H9 (cell line): ENCODE results near the gene OTUB2. TPM values are rescaled to one million over a fixed set of nuclear protein-coding genes. Genes with fewer than 3 reads are reported as not detected.

ENCODE experiments used
- DNase-seq: peaks from one replicate; pipeline ENCODE4 v3.0.0-alpha.2; 2017
- H2AFZ ChIP-seq: one replicate; pipeline ENCODE4 v1.6.1; 2013; ENCODE audit warnings: mild to moderate bottlenecking, low read length, control low read depth, moderate library complexity
- H2AK5ac ChIP-seq: 2 replicates; pipeline ENCODE4 v1.6.1; 2013; ENCODE audit warnings: low read length, control low read depth, mixed read lengths; ENCODE audit not compliant: insufficient read length
- H2BK120ac ChIP-seq: one replicate; pipeline ENCODE4 v1.6.1; 2013; ENCODE audit warnings: low read depth, mild to moderate bottlenecking, low read length, control low read depth, inconsistent platforms; ENCODE audit not compliant: poor library complexity, severe bottlenecking
- H2BK12ac ChIP-seq: 2 replicates; pipeline ENCODE4 v1.6.1; 2013; ENCODE audit warnings: low read length, control low read depth, mixed read lengths, low read depth; ENCODE audit not compliant: insufficient read length
- H2BK15ac ChIP-seq: 2 replicates; pipeline ENCODE4 v1.6.1; 2013; ENCODE audit warnings: low read depth, low read length, control low read depth
- H2BK20ac ChIP-seq: one replicate; pipeline ENCODE4 v1.6.1; 2013; ENCODE audit warnings: low read depth, mild to moderate bottlenecking, low read length, control low read depth, inconsistent platforms; ENCODE audit not compliant: poor library complexity, severe bottlenecking
- H2BK5ac ChIP-seq: 2 replicates; pipeline ENCODE4 v1.6.1; 2013; ENCODE audit warnings: low read length, control low read depth, mixed read lengths; ENCODE audit not compliant: insufficient read length
- H3K14ac ChIP-seq: 2 replicates; pipeline ENCODE4 v1.6.1; 2013; ENCODE audit warnings: low read length, control low read depth; ENCODE audit not compliant: insufficient read depth
- H3K18ac ChIP-seq: 2 replicates; pipeline ENCODE4 v1.6.1; 2013; ENCODE audit warnings: low read depth, mild to moderate bottlenecking, mixed read lengths, low read length, control low read depth; ENCODE audit not compliant: insufficient read length
- H3K23ac ChIP-seq: 2 replicates; pipeline ENCODE4 v1.6.1; 2013; ENCODE audit warnings: low read length, control low read depth, mixed read lengths, low read depth; ENCODE audit not compliant: insufficient read length
- H3K23me2 ChIP-seq: 2 replicates; pipeline ENCODE4 v1.6.1; 2013; ENCODE audit warnings: low read depth, mild to moderate bottlenecking, mixed read lengths, low read length, control low read depth; ENCODE audit not compliant: insufficient read length, poor library complexity, severe bottlenecking
- H3K27ac ChIP-seq: 2 replicates; pipeline ENCODE4 v1.5.1; 2013; ENCODE audit warnings: low read length, control low read depth, mixed read lengths, low read depth; ENCODE audit not compliant: insufficient read length
- H3K27me3 ChIP-seq: 2 replicates; pipeline ENCODE4 v1.6.1; 2013; ENCODE audit warnings: low read length, control low read depth, inconsistent platforms; ENCODE audit not compliant: insufficient read depth
- H3K4ac ChIP-seq: 2 replicates; pipeline ENCODE4 v1.6.1; 2013; ENCODE audit warnings: low read depth, mild to moderate bottlenecking, control low read depth, inconsistent platforms, low read length, moderate library complexity
- H3K4me1 ChIP-seq: 2 replicates; pipeline ENCODE4 v1.6.1; 2013; ENCODE audit warnings: low read length, control low read depth, inconsistent platforms; ENCODE audit not compliant: insufficient read depth
- H3K4me2 ChIP-seq: 2 replicates; pipeline ENCODE4 v1.6.1; 2013; ENCODE audit warnings: low read length, control low read depth, mixed read lengths; ENCODE audit not compliant: insufficient read length, insufficient read depth
- H3K56ac ChIP-seq: 2 replicates; pipeline ENCODE4 v1.6.1; 2013; ENCODE audit warnings: low read depth, mild to moderate bottlenecking, mixed read lengths, low read length, control low read depth; ENCODE audit not compliant: insufficient read length
- H3K79me1 ChIP-seq: 2 replicates; pipeline ENCODE4 v1.6.1; 2013; ENCODE audit warnings: low read depth, mild to moderate bottlenecking, moderate library complexity, low read length, control low read depth, inconsistent platforms; ENCODE audit not compliant: insufficient read depth, poor library complexity, severe bottlenecking
- H3K79me2 ChIP-seq: 2 replicates; pipeline ENCODE4 v1.6.1; 2013; ENCODE audit warnings: low read length, control low read depth, inconsistent platforms; ENCODE audit not compliant: insufficient read depth
- H3K9ac ChIP-seq: 2 replicates; pipeline ENCODE4 v1.6.1; 2013; ENCODE audit warnings: low read length, control low read depth, mixed read lengths; ENCODE audit not compliant: insufficient read length; ENCODE audit errors: extremely low read depth
- H3K9me3 ChIP-seq: one replicate; pipeline ENCODE4 v1.6.1; 2013; ENCODE audit warnings: low read depth, low read length, inconsistent platforms; ENCODE audit not compliant: control insufficient read depth
- H3T11ph ChIP-seq: one replicate; pipeline ENCODE4 v1.6.1; 2013; ENCODE audit warnings: mild to moderate bottlenecking, low read length, control low read depth, inconsistent platforms
- H4K20me1 ChIP-seq: one replicate; pipeline ENCODE4 v1.6.1; 2013; ENCODE audit not compliant: control insufficient read depth, insufficient read length, insufficient read depth
- H4K5ac ChIP-seq: 2 replicates; pipeline ENCODE4 v1.6.1; 2013; ENCODE audit warnings: low read depth, mild to moderate bottlenecking, mixed read lengths, low read length, control low read depth; ENCODE audit not compliant: insufficient read length
- H4K8ac ChIP-seq: replicated peaks from 2 replicates; pipeline ENCODE4 v1.6.1; 2013; ENCODE audit warnings: low read length, control low read depth, mixed read lengths, low read depth; ENCODE audit not compliant: insufficient read length
- H4K91ac ChIP-seq: 2 replicates; pipeline ENCODE4 v1.6.1; 2013; ENCODE audit warnings: low read depth, mild to moderate bottlenecking, moderate library complexity, mixed read lengths, low read length, control low read depth; ENCODE audit not compliant: insufficient read length
- H3K27ac Mint-ChIP-seq, 3 experiments: 2 replicates in 2 of 3; 3 replicates in 1 of 3; pipeline ENCODE4 v1.8.0; 2020 to 2021; ENCODE audit warnings: mixed read lengths in 3 of 3, mild to moderate bottlenecking in 1 of 3, moderate library complexity in 1 of 3
- H3K27me3 Mint-ChIP-seq: 2 replicates; pipeline ENCODE4 v1.8.0; 2021; ENCODE audit warnings: low read depth, mild to moderate bottlenecking, moderate library complexity, mixed read lengths
- H3K36me3 Mint-ChIP-seq, 3 experiments: 2 replicates in 2 of 3; 3 replicates in 1 of 3; pipeline ENCODE4 v1.8.0; 2020 to 2021; ENCODE audit warnings: low read depth in 3 of 3, mixed read lengths in 3 of 3; ENCODE audit not compliant: insufficient read depth in 1 of 3
- H3K4me1 Mint-ChIP-seq, 2 experiments: 2 replicates each; pipeline ENCODE4 v1.8.0; 2020; ENCODE audit warnings: mixed read lengths in 2 of 2
- H3K4me3 Mint-ChIP-seq, 2 experiments: 2 replicates in 1 of 2; 3 replicates in 1 of 2; pipeline ENCODE4 v1.8.0; 2020 to 2021; ENCODE audit warnings: mild to moderate bottlenecking in 2 of 2, mixed read lengths in 2 of 2, moderate library complexity in 1 of 2
- H3K9me3 Mint-ChIP-seq, 2 experiments: 2 replicates in 1 of 2; 3 replicates in 1 of 2; pipeline ENCODE4 v1.8.0; 2020; ENCODE audit warnings: mild to moderate bottlenecking in 2 of 2, mixed read lengths in 2 of 2, moderate library complexity in 1 of 2
- WGBS: extraction: QIAGEN DNeasy Blood & Tissue Kit; methylation state at CpG from one replicate; pipeline ENCODE4 v1.1.7; 2013; ENCODE audit warnings: missing lambda C conversion rate, low lambda C conversion rate, mixed read lengths; ENCODE audit not compliant: insufficient read length; ENCODE audit errors: extremely low coverage; 5-methylcytosine and 5-hydroxymethylcytosine counted together
- total RNA-seq: library from RNA; stranded (reverse); gene quantifications from 2 replicates; pipeline ENCODE4 v1.2.1, GENCODE V29; 2021
- TF ChIP-seq, protein P1 (sequence below): fragments of 200-600 bp; sonication (generic); conservative IDR thresholded peaks from 3 replicates; pipeline ENCODE4 v1.8.0; 2021; ENCODE audit warnings: antibody characterized with exemption, mild to moderate bottlenecking

The OTUB2 gene
- total RNA-seq, 1 experiment from 2014 or later: 3.6 TPM

DNA sequence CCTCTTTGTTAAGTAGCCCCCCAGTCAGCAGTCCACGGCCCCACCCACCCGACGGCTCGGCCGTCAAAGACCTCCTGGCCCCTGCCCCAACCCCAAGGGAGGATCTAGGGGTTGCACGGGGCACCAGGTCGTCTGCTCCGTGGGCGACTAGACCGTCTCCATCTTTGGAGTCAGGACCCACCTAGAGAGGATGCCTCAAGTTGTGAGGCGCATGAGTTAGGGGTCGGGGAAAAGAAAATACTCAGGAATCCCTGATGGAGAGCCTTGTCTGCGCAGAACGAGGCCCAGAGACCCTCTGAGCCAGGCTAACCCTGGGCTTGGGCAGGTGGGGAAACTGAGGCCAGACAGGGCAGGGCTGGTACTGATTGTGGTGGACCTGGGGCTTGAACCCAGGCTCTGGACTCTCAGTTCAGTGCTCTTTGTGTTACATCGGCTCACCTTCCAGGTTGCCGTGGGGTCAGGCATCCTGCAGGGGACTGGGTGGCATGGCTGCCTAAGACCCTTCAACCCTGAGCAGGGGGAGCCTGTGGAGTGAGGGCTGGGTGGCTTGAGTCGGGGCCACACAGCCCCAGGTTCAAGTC is 839 bp downstream of the OTUB2 start:
- Histone ChIP-seq H4K5ac (no peak overlapping the region), H3K4ac (no peak overlapping the region), H2BK5ac (no peak overlapping the region), H3K79me2 (no peaks in the 10 kb centered on the region), H4K8ac (no peak overlapping the region), H3K56ac (no peak overlapping the region), H3K4me1 (no peaks in the 10 kb centered on the region; the same call in 1 of the 2 replicates), H3K27ac (no peak overlapping the region), H2BK20ac (no peak overlapping the region), H3K14ac (peak overlapping the region; percentile 50; the same call in 1 of the 2 replicates), H2BK15ac (no peak overlapping the region), H3K9me3 (no peaks in the 10 kb centered on the region), H2AFZ (no peak overlapping the region), H3K4me2 (peak overlapping the region; percentile 45), H3K23me2 (no peaks in the 10 kb centered on the region), H4K91ac (no peak overlapping the region), H3K23ac (no peak overlapping the region), H3T11ph (no peak overlapping the region), H3K9ac (no peak overlapping the region), H2BK120ac (no peak overlapping the region), H3K18ac (no peak overlapping the region), H2BK12ac (no peak overlapping the region), H2AK5ac (no peak overlapping the region), H3K27me3 (no peaks in the 10 kb centered on the region), H3K79me1 (no peaks in the 10 kb centered on the region), H4K20me1 (no peaks in the 10 kb centered on the region)
- Mint-ChIP-seq H3K9me3 (no peaks in the 10 kb centered on the region), H3K27ac (no peak overlapping the region), H3K4me1 (peaks cover 25 to 34% of the 10 kb centered on the region in 2 experiments), H3K36me3 (no peaks in the 10 kb centered on the region; a peak in 1 of 7 replicates), H3K4me3 (peak overlapping the region; percentile 62 to 79), H3K27me3 (peaks cover 5% of the 10 kb centered on the region; the same call in 1 of the 2 replicates)
- WGBS: no CpG with 5 or more reads among the region's 17 CpGs
- DNase-seq: no peak
- TF ChIP-seq, protein P1, sequence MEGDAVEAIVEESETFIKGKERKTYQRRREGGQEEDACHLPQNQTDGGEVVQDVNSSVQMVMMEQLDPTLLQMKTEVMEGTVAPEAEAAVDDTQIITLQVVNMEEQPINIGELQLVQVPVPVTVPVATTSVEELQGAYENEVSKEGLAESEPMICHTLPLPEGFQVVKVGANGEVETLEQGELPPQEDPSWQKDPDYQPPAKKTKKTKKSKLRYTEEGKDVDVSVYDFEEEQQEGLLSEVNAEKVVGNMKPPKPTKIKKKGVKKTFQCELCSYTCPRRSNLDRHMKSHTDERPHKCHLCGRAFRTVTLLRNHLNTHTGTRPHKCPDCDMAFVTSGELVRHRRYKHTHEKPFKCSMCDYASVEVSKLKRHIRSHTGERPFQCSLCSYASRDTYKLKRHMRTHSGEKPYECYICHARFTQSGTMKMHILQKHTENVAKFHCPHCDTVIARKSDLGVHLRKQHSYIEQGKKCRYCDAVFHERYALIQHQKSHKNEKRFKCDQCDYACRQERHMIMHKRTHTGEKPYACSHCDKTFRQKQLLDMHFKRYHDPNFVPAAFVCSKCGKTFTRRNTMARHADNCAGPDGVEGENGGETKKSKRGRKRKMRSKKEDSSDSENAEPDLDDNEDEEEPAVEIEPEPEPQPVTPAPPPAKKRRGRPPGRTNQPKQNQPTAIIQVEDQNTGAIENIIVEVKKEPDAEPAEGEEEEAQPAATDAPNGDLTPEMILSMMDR: no peak
